CD4-positive, alpha-beta T cell treated with Interleukin-6 at 100 ng/mL for 8 hours (primary cell): ENCODE results near the gene SCRN2.

Experiments used
- DNase-seq: peaks from one replicate; pipeline ENCODE4 v3.0.0-alpha.2; 2020; ENCODE audit warnings: mixed read lengths, low spot score

SCRN2 gene

GRCh38 chr17:47804461-47804860 lies 36.6 kb downstream of the SCRN2 start:
- DNase-seq: no peak

- no peak for DNase-seq
Observed at GRCh38 chr17:47803751-47804150, 37.3 kb downstream of the SCRN2 start.

- DNase-seq: no peak
Observed at GRCh38 chr17:47803201-47803600, 37.9 kb downstream of the SCRN2 start.

GRCh38 chr17:47802341-47803022 lies 38.6 kb downstream of the SCRN2 start:
- DNase-seq: peak; percentile 60

DNA sequence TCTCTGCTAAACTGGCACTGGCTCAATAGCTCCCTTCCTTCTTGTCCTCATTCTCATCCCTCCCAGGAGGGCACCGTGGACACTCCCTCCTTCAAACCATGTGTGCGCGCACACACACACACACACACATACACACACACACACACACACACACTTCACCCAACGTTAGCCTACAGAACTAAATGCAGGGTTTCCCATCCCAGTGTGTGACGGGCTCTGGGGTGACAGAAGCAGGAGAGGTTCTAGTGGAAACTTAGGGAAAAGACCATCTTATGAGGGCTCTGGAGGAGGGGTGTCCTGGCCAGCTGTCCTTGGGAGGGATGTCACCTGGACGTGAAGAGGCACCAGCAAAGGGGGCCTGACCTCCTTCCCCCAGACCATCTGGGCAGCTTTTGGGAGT lies 39.2 kb downstream of the SCRN2 start:
- DNase-seq: no peak

- DNase-seq: no peak
Observed at GRCh38 chr17:47801176-47801765, 39.8 kb downstream of the SCRN2 start.

- no peak for DNase-seq
Observed at GRCh38 chr17:47800686-47801085, 40.4 kb downstream of the SCRN2 start.

DNA sequence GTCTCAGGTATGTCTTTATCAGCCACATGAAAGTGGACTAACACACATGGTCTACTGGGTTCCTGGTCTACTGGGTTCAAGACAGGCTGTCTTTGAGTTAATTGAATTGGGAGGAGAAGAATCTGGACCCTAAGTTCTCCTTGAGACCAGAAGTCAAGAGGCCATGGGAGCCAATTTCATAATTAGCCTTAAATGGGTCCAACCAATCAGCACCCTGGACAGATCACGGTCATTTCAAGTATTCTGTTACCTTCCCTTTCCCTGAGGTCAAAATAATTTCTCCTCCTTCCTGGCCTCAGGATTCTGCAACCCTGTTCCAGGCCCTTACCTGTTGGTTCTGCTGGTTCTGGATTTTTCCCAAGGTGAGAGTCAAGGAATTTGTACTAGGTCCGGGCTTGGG lies 43.3 kb downstream of the SCRN2 start:
- no peak for DNase-seq

DNA sequence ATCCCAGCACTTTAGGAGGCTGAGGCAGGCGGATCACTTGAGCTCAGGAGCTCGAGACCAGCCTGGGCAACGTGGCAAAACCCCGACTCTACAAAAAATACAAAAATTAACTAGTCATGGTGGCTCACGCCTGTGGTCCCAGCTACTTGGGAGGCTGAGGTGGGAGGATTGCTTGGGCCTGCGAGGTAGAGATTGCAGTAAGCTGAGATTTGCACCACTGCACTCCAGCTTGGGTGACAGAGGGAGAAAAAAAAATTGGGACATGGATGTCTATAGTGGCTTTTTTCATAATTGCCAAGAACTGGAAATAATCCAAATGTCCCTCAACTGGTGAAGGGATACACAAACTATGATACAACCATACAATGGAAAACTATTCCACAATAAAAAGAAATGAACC lies 48.1 kb downstream of the SCRN2 start:
- DNase-seq: no peak

GRCh38 chr17:47792457-47792856 lies 48.6 kb downstream of the SCRN2 start:
- no peak for DNase-seq

DNA sequence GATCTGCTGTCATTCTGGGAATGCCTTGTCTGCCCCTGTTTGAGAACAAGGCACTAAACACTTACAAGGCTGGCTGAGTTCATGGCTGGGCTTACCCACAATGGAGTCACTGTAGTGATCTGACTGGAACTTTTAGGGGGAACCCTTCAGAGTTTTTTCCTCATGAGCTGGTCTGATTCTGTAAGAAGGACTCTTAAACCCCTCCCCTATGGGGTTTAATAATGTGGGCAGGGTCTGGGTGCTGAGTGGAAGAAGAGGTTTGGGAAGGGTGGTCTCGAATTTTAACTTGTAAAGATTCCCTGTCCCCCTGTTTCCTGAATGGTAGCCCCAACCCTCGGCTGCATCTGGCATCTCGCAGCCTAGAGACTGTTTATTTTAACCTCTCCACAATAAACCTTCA lies 50.0 kb downstream of the SCRN2 start:
- no peak for DNase-seq

DNA sequence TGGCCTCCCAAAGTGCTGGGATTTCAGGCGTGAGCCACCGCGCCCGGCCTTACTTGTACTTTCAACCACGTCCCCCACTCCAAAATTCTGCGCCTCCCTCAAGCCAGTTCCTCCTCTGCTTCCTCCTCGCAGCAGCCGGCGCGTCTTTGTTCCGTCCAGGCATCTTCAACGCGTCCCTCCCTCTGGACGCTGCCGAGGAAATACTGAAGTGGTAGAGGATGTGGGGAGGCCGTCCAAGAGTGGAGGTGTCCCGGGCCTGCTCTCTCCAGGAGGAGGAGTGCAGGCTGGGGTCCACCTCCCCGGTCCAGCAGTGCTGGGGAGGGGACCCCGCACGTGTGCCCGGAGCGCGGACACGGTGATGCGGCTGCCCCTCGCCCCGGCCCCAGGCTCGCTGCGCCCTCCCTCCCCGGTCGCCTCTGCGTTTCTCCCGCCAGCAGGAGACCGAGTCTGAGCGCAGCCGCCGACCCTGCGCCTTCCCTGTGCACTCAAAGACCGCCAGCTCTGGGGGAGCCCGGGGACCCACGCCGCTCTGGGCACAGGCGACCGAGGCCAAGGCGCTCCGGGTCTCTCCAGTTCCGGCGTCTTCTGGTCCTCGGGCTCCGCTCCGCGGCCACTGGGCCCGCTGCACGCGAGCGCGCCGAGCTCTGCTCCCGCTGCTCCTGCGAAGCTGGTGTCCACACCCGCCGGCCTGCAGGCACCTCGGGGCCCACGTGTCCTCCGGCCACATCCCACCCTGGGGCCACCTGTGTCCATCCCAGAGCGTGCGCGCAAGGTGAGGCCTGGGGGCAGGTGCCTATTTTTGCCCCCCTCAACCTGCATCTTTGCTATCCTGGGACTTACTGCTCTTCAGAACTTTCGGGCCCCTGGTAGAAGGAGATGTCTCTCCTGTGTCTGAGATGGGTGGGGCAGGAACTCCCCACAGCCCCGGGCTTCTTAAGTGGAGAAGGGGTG lies 51.2 kb downstream of the SCRN2 start:
- peak; percentile 20 for DNase-seq
